SK-N-SH treated with all-trans-retinoic acid at 6 μM for 48 hours (cell line): Measurements from ENCODE around the gene ANKRD11.

Source experiments
- BACH2 ChIP-seq: fragments of 250-450 bp; sonication (Bioruptor Pico); IDR thresholded peaks from 2 replicates; pipeline ENCODE4 v1.9.0; 2021; ENCODE audit warnings: mild to moderate bottlenecking, borderline replicate concordance
- RARB ChIP-seq: fragments of 250-450 bp; sonication (Bioruptor Pico); IDR thresholded peaks from 2 replicates; pipeline ENCODE4 v1.8.0; 2021; ENCODE audit warnings: mild to moderate bottlenecking, moderate library complexity
- ZFP30 ChIP-seq: fragments of 450-650 bp; formaldehyde crosslinking; IDR thresholded peaks from 2 replicates; pipeline ENCODE4 v1.5.0; 2022; ENCODE audit warnings: mild to moderate bottlenecking, moderate library complexity
- ZNF565 ChIP-seq: fragments of 450-650 bp; formaldehyde crosslinking; conservative IDR thresholded peaks from 2 replicates; pipeline ENCODE4 v1.5.0; 2020; ENCODE audit warnings: low read depth, mild to moderate bottlenecking, moderate library complexity
- TF ChIP-seq, protein P1 (sequence below): fragments of 250-450 bp; sonication (Bioruptor Pico); IDR thresholded peaks from 2 replicates; pipeline ENCODE4 v1.8.0; 2020; ENCODE audit warnings: mild to moderate bottlenecking, moderate library complexity, borderline replicate concordance
- TF ChIP-seq, protein P2 (sequence below): fragments of 250-450 bp; sonication (Bioruptor Pico); IDR thresholded peaks from 2 replicates; pipeline ENCODE4 v1.5.1; 2020; ENCODE audit warnings: low read depth, mild to moderate bottlenecking, moderate library complexity

- no peak for TF ChIP-seq RARB (CRISPR knock-in tag)
- TF ChIP-seq BACH2 (CRISPR knock-in tag) = no peak
- TF ChIP-seq, protein P1, sequence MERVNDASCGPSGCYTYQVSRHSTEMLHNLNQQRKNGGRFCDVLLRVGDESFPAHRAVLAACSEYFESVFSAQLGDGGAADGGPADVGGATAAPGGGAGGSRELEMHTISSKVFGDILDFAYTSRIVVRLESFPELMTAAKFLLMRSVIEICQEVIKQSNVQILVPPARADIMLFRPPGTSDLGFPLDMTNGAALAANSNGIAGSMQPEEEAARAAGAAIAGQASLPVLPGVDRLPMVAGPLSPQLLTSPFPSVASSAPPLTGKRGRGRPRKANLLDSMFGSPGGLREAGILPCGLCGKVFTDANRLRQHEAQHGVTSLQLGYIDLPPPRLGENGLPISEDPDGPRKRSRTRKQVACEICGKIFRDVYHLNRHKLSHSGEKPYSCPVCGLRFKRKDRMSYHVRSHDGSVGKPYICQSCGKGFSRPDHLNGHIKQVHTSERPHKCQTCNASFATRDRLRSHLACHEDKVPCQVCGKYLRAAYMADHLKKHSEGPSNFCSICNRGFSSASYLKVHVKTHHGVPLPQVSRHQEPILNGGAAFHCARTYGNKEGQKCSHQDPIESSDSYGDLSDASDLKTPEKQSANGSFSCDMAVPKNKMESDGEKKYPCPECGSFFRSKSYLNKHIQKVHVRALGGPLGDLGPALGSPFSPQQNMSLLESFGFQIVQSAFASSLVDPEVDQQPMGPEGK (CRISPR knock-in tag) = no peak
- no peak for TF ChIP-seq ZFP30
- TF ChIP-seq, protein P2, sequence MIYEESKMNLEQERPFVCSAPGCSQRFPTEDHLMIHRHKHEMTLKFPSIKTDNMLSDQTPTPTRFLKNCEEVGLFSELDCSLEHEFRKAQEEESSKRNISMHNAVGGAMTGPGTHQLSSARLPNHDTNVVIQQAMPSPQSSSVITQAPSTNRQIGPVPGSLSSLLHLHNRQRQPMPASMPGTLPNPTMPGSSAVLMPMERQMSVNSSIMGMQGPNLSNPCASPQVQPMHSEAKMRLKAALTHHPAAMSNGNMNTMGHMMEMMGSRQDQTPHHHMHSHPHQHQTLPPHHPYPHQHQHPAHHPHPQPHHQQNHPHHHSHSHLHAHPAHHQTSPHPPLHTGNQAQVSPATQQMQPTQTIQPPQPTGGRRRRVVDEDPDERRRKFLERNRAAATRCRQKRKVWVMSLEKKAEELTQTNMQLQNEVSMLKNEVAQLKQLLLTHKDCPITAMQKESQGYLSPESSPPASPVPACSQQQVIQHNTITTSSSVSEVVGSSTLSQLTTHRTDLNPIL (CRISPR knock-in tag) = no peak
- no peak for TF ChIP-seq ZNF565 (CRISPR knock-in tag)
These were observed 115.3 kb downstream of the ANKRD11 start for GRCh38 chr16:89375021-89375420.
